Femur (tissue), 1 donor: ENCODE results near the gene TRAPPC3.

Experiments used
- DNase-seq: peaks from one replicate; pipeline ENCODE4 v3.0.0-alpha.2; 2017

The TRAPPC3 gene

DNA sequence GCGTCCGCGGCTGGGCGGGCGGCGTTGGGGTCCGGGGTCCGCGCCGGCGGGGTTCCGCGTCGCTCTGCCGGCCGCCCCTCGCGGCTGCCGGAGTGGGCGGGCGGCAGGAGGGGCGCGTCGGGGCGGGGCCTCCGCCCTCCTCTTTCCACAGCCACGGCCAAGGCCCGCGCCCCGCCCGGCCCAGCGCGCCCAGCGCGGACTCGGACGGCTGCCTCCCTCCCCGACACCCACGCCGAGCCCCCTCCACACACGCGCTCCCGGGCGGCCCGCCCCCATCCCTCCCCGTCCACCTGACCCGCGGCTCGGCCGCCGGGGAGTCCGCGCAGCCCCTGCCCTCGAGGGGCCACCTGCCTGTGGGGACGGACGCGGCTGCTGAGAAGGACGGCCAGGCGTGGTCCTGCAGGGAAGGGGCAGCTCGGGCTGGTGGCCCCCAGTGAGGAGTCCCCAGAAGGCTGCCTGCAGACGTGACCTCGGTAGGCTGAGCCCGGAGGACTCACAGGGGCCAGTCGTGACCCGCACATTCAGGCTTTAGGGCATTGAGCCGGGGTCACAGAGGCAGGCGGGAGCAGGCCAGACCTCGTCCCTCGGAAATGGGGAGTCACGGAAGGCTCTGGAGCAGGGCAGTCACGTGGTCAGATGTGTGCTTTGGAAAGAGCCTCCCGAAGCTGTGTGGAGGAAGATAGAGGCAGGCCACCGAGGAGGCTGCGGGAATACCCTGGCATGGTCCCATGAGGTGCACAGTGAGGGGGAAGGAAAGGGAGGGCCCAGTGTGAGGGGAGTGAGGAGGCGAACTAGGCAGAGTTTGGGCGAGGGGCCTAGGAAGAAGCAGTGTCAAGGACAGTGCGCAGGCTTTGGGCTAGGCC, 23.9 kb downstream of the TRAPPC3 start, which contains the start of gene COL8A2:
COL8A2 (minus strand) TSS at position 94 of the 863 bp plus-strand sequence. CDS start 24,980 bp downstream, outside the sequence.
- DNase-seq = peak; percentile 82

- no peak for DNase-seq
Measured at GRCh38 chr1:36124404-36125128, 24.7 kb downstream of the TRAPPC3 start.

- no peak for DNase-seq
Measured at GRCh38 chr1:36123356-36123755, 25.9 kb downstream of the TRAPPC3 start.

DNA sequence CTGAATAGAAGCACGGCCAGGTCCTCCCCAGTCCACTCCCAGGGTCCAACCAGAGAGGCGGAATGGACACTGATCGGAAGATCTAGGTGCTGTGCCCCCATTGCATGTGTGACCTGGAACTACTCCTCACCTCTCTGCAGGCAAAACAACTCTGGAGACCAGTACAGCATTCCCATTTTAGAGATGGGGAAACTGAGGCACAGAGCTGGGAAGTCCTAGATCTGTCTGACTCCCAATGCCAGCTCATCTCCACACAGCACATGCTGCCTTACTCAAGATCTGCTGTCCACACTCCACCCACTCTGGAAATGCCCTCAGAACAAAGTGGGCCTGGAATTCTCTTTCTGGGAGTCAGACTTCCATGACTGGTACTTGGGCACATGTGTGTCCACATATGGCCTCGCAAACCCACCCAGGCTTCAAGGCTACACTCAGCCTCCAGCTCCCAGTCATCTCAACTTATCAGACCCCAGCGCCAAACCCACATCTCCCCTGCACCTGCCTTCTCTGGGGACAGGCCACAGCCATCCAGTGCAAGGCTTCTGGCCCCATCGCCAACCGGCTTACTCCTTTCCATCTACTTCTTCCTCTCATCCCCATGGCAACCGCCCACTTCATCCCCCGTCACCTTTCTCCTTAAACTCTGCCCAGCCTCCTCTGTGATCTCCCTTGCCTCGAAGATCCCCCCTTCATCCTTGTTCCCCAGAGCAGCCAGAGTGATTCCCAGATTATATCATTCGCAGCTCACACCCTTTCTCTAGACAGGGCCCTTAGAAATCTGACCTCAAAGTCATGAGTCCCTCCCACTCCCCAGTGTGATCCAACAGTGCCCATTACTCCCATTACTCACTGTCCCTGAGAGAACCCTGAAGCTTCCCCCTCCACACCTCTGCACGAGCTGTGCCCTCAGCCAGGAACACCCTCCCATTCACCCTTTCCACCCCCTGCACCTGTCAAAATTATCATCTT, 26.9 kb downstream of the TRAPPC3 start:
- DNase-seq = no peak

GRCh38 chr1:36119456-36119855, 29.8 kb downstream of the TRAPPC3 start:
- no peak for DNase-seq

DNA sequence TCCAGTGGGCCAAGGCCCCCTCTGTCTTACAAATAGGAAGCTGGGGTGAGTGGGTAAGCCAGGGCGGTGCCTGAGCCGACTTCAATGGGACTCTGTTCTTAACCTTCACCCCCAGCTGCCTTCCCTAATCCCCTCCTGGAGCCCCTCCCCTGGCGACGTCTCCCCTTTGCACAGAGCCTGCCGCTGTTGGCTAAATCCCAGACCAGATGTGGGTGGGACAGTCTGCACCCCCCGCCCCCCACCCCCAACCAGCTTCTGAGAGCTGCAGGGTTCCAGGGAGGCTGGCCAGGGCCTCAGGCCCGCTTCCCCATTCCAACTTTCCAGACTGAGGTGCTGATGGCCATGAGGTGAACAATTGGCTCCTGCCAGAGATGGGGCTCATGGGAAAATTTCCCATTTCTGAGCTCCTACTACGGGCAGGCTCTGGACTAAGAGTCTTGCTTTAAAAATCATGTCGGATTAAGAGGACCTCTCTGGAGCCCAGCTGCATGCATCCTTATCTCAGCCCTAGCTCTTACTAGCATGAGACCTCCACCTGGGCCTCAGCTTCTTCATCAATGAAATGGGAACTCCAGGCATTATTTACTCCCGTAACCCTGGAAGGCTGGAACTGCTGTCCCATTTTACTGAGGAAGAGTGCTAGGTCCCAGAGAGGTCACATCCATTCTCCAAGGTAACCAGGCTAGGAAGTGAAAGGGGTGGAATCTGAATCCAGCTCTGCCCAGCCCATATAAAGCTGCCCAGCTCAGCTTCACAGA, 30.7 kb downstream of the TRAPPC3 start:
- DNase-seq = no peak

DNA sequence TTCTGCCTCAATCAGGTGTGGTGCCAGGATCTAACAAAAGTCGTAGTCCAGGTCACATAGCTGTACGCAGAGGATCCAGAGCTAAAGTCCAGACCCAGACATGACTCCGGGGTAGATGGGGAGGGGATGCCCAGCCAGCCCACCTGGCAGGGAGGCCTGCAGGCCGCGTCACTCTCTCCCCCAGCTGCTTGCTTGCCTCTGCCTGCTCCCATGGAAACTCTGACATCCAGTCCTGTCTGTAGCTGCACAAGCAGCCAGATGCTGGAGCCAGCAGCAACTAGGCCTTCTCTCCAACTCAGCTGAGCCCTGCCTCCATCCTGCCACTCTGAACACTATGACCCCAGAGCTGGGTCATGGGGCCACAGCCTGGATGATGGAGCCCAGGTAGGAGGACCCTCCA, 32.4 kb downstream of the TRAPPC3 start:
- peak; percentile 88 for DNase-seq

GRCh38 chr1:36115931-36116330, 33.4 kb downstream of the TRAPPC3 start:
- peak; percentile 36 for DNase-seq

DNA sequence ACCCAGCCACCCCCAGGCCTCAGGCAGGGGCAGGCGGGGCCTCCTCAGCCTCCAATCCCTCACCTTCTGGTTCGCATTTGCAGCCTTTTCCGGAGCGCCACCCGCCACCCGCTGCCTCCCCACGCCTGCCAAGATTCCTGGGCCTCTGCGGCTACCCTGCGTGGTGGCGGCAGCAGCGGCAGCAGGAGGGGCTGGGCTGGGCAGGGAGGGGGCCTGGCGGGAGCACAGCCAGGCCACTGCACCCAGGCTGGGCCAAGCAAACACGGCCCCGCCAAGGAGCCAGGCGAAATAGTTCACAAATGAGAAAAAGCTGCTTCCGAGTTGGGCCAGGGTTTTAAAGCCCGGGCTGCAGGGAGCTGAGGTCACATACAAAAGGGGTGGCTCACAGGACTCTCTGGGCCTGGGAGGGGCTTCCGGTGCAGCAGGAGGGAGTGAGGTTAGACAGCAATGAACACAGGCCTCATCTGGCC, 34.1 kb downstream of the TRAPPC3 start:
- DNase-seq = peak; percentile 89

DNA sequence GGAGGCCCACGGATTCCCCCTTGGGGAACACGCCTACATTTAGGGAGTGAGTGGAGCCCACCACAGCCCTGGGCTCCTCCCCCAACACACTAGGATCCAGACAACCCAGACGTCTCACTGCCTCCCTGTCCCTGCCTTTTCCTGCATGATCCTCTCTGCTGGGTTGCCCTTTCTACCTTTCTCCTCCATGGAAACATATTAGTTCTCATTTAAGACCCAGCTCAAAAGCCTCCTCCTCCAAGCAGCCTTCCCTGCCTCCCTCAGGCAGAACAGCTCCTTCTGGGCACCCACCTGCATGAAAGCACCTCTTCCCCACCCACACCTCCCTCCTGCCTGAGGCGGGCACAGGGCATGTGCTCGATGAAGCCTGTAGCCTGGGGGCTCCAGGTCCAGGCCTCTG, 34.9 kb downstream of the TRAPPC3 start:
- DNase-seq = no peak

- no peak for DNase-seq
Measured at GRCh38 chr1:36112823-36113222, 36.5 kb downstream of the TRAPPC3 start.

DNA sequence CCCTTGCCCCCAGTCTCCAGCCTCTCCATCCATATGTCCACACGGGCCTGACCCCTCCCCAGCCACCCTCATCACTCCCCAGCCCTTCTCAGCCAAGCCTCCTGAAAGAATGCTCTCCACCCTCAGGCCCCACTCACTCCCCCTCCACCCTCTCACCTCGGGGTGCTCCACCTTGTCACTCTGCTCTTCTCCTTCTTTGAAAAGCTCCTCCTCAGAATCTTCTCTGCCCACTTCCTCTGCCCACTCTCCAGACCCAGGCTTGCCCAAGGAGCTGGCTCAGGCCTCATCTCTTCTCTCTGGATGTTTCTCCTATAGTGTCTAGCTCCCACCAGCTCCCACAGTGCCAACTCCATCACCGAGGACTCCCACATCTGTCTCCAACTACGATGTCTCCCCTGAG, 38.1 kb downstream of the TRAPPC3 start:
- DNase-seq = no peak

DNA sequence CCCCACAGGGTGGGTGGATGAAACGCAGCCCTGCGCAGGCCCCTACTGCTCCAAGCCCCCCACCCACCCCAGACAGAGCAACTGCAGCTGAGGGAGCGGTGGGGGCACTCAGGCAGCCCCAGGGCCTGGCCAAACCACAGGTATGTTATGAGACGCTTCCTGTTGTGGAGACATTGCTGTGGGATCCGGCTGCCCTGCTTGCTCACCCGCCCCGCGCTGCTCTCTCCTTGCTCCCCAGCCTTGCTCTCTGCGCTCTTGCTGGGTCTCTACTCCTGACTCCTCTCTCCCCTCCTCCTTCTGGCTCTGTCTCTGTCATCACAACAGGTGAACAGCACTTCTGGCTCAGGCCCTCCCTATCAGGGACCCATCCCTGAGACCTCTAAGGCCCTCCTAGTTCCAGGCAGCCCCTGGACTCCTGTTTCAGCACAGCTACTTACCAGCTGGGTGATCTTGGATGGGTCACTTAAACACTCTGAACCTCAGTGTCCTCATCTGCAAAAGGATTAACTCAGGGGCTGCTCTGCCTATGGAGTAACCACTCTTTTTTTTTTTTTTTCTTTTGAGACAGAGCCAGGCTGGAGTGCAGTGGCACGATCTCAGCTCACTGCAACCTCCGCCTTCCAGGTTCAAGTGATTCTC, 40.1 kb downstream of the TRAPPC3 start:
- DNase-seq = peak; percentile 76

- no peak for DNase-seq
Measured at GRCh38 chr1:36108314-36108713, 41.0 kb downstream of the TRAPPC3 start.

- peak; percentile 66 for DNase-seq
Measured at GRCh38 chr1:36107394-36107793, 41.9 kb downstream of the TRAPPC3 start.

GRCh38 chr1:36106269-36106668, 43.0 kb downstream of the TRAPPC3 start:
- DNase-seq = peak; percentile 23

- no peak for DNase-seq
Measured at GRCh38 chr1:36101546-36101945, 47.7 kb downstream of the TRAPPC3 start.

DNA sequence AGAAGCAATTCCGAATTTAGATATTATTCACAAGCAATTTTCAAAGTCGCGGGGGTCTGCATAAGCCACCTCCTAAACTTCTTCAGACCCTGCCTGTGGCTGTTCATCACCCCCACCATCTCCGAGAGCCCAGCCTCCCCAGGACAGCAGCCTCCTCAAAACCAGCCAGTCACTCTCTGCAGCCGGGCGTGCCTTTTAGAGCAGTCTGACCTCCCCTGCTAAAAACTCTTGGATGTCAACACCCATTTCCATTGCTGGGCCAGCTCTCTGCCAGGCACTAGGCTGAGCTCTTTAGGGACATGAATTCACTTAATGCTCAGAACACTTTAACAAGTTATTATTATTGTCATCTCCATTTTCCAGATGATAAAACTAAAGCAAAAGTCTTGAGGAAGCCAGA, 48.9 kb downstream of the TRAPPC3 start:
- DNase-seq = peak; percentile 29

DNA sequence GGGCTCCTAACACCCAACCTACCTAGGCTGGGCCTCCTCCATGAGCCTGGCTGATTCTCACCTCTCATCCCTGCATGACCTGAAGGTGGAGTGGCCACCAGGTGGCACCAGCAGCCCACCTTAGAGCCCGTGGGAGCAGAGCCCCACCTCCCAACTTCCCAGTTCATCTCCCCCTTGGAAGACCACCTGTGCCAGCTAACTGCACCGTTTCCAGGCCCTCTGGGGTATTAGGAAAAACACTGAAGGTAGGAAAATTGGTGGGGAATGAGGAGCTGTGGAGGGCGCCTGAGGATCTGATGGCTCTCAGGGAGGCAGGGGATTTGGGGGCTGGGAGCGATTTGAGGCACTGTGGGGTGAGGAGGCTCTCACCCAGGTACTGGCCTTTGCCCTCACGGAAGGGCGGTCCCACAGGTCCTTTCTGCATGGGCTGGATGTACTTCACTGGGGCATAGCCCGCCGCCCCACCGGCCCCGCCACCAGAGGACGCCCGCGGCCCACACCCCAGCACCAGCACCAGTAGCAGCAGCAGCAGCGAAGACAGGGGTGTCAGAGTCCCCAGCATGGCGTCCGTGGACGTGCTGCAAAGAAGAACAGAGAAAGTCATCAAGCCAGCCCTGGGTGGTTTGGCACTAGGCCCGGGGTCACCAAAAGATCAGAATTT, 49.5 kb downstream of the TRAPPC3 start:
- DNase-seq = peak; percentile 89

DNA sequence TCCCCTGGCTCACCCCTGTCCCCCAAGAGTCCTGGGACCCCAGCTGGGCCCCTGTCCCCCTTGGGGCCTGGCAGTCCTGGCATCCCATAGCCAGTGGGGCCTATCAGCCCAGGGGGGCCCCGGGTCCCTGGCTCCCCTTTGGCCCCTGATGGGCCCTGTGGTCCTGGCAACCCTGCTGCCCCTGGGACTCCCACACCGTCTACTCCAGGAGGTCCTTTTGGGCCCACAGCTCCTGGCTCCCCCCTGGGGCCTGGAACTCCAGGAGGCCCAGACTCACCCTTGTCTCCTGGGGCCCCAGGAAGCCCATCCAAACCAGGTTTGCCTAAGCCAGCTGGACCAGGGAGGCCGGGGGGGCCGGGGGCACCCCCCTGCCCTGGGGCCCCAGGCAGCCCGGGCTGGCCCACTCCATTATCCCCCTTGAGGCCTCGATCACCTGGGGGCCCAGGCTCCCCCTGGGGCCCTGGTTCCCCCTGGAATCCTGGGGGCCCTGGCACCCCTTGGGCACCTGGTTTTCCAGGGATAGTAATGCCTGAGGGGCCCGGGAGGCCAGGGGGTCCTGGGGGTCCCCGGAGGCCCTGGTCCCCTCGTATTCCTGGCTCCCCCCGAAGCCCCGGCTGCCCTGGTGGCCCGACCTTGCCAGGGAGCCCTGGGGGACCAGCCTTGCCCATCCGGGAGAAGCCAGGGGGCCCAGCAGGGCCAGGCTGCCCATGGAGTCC, 50.5 kb downstream of the TRAPPC3 start:
- DNase-seq = peak; percentile 28
